Stimulated activated CD8-positive, alpha-beta memory T cell treated with anti-CD3 and anti-CD28 coated beads, Interleukin-4, amount 100 ng/mL, for 4 hours (primary cell): ENCODE results near the gene PLA2G2C.
A peak's percentile ranks its signal among the peaks of the same experiment; 100 is the strongest.

Experiments
- DNase-seq, 2 donors: peaks; one replicate each; pipeline ENCODE4 v3.0.0-alpha.2; 2020; ENCODE audit warnings: low read depth in 2 of 2, low spot score in 1 of 2

Gene PLA2G2C

GRCh38 chr1:20209471-20209870, 23.2 kb upstream of the PLA2G2C start:
- no peak for DNase-seq

GRCh38 chr1:20207546-20207945, 21.2 kb upstream of the PLA2G2C start:
- DNase-seq: no peak

- no peak for DNase-seq
Observed at GRCh38 chr1:20202166-20202565, 15.8 kb upstream of the PLA2G2C start.

- no peak for DNase-seq
Observed at GRCh38 chr1:20200966-20201365, 14.6 kb upstream of the PLA2G2C start.

- DNase-seq: no peak
Observed at GRCh38 chr1:20199840-20200239, 13.5 kb upstream of the PLA2G2C start.

- no peak for DNase-seq
Observed at GRCh38 chr1:20199403-20199802, 13.1 kb upstream of the PLA2G2C start.

GRCh38 chr1:20198918-20199317, 12.6 kb upstream of the PLA2G2C start:
- DNase-seq: no peak

- no peak for DNase-seq
Observed at GRCh38 chr1:20198296-20198695, 12.0 kb upstream of the PLA2G2C start.

- no peak for DNase-seq
Observed at GRCh38 chr1:20197329-20197791, 11.0 kb upstream of the PLA2G2C start.

- DNase-seq: no peak
Observed at GRCh38 chr1:20195462-20195780, 9.1 kb upstream of the PLA2G2C start.

- peak; percentile 23 to 58 for DNase-seq
Observed at GRCh38 chr1:20194757-20195461, 8.6 kb upstream of the PLA2G2C start.

- DNase-seq: no peak
Observed at GRCh38 chr1:20194224-20194623, 7.9 kb upstream of the PLA2G2C start.

GRCh38 chr1:20192871-20193411, 6.6 kb upstream of the PLA2G2C start:
- no peak for DNase-seq

GRCh38 chr1:20192364-20192763, 6.0 kb upstream of the PLA2G2C start:
- no peak for DNase-seq

GRCh38 chr1:20191266-20191825, 5.0 kb upstream of the PLA2G2C start:
- DNase-seq: no peak

GRCh38 chr1:20190256-20191160, 4.2 kb upstream of the PLA2G2C start:
- no peak for DNase-seq

GRCh38 chr1:20189664-20190063, 3.3 kb upstream of the PLA2G2C start:
- no peak for DNase-seq

GRCh38 chr1:20188455-20188817, 2.1 kb upstream of the PLA2G2C start:
- DNase-seq: no peak

GRCh38 chr1:20187813-20188454, 1.6 kb upstream of the PLA2G2C start:
- no peak for DNase-seq

- no peak for DNase-seq
Observed at GRCh38 chr1:20187103-20187812, 940 bp upstream of the PLA2G2C start.
